HFFc6 (cell line): ENCODE measurements around the gene KRTAP9-1. TPM values are rescaled to one million over a fixed set of nuclear protein-coding genes. Genes with fewer than 3 reads are reported as not detected.
A peak's percentile ranks its signal among the peaks of the same experiment; 100 is the strongest.

Experiments
- DNase-seq: peaks from one replicate; pipeline ENCODE4 v3.0.0-alpha.2; 2018
- H3K27ac Mint-ChIP-seq: 2 replicates; pipeline ENCODE4 v1.8.0; 2020; ENCODE audit warnings: mild to moderate bottlenecking, mixed read lengths
- H3K27me3 Mint-ChIP-seq: 2 replicates; pipeline ENCODE4 v1.8.0; 2021; ENCODE audit warnings: mild to moderate bottlenecking, moderate library complexity, mixed read lengths; ENCODE audit not compliant: insufficient read depth
- H3K36me3 Mint-ChIP-seq: 2 replicates; pipeline ENCODE4 v1.8.0; 2021; ENCODE audit warnings: low read depth, mixed read lengths
- H3K4me1 Mint-ChIP-seq: 2 replicates; pipeline ENCODE4 v1.8.0; 2020; ENCODE audit warnings: low read depth, mixed read lengths
- H3K4me3 Mint-ChIP-seq: 2 replicates; pipeline ENCODE4 v1.8.0; 2020; ENCODE audit warnings: mild to moderate bottlenecking, moderate library complexity, mixed read lengths
- H3K9me3 Mint-ChIP-seq: 2 replicates; pipeline ENCODE4 v1.8.0; 2020; ENCODE audit warnings: mild to moderate bottlenecking, mixed read lengths
- CTCF ChIP-seq: fragments of 200-600 bp; sonication (generic); IDR thresholded peaks from 2 replicates; pipeline ENCODE4 v1.5.0; 2021; ENCODE audit warnings: antibody characterized with exemption, mild to moderate bottlenecking
- total RNA-seq, 6 experiments: library from RNA; stranded (reverse); fragmentation: NEBNext Ultra II Directional; extraction: Animal tissue kit (Norgen Biotek cat#: 25700); gene quantifications; 2 replicates in 1 of 6; 3 replicates in 5 of 6; pipeline ENCODE4 v1.2.3, GENCODE V29; 2021

KRTAP9-1 gene
- total RNA-seq, 6 experiments from 2014 or later: not detected

- no peak for DNase-seq
- no peak overlapping the region for H3K4me3 Mint-ChIP-seq
- no peak for TF ChIP-seq CTCF
- no peaks in the 10 kb centered on the region for H3K36me3 Mint-ChIP-seq
- H3K27ac Mint-ChIP-seq: no peak overlapping the region
- no peaks in the 10 kb centered on the region for H3K9me3 Mint-ChIP-seq
- peaks cover 1% of the 10 kb centered on the region; the same call in 1 of the 2 replicates for H3K27me3 Mint-ChIP-seq
- H3K4me1 Mint-ChIP-seq: peaks cover 34% of the 10 kb centered on the region
Observed at GRCh38 chr17:41176744-41177387, 12.8 kb upstream of the KRTAP9-1 start.

GRCh38 chr17:41177727-41178271 is 11.9 kb upstream of the KRTAP9-1 start, which contains the start of gene KRTAP4-2:
Gene KRTAP4-2, minus strand, starts transcription at chr17:41178221. Its CDS starts 57 bp downstream, at chr17:41178164.
- H3K27me3 Mint-ChIP-seq: peaks cover 1% of the 10 kb centered on the region; the same call in 1 of the 2 replicates
- no peak for DNase-seq
- no peaks in the 10 kb centered on the region for H3K36me3 Mint-ChIP-seq
- H3K4me3 Mint-ChIP-seq: no peak within 1 kb of the TSS
- H3K9me3 Mint-ChIP-seq: no peaks in the 10 kb centered on the region
- peaks cover 30% of the 10 kb centered on the region for H3K4me1 Mint-ChIP-seq
- H3K27ac Mint-ChIP-seq: peak within 1 kb of the TSS; percentile 68
- no peak for TF ChIP-seq CTCF

GRCh38 chr17:41178341-41178740 is 11.3 kb upstream of the KRTAP9-1 start:
- TF ChIP-seq CTCF: no peak
- no peaks in the 10 kb centered on the region for H3K9me3 Mint-ChIP-seq
- no peaks in the 10 kb centered on the region for H3K36me3 Mint-ChIP-seq
- H3K27ac Mint-ChIP-seq: peak overlapping the region; percentile 68
- peak; percentile 53 for DNase-seq
- H3K27me3 Mint-ChIP-seq: peaks cover 2% of the 10 kb centered on the region; the same call in 1 of the 2 replicates
- H3K4me1 Mint-ChIP-seq: peaks cover 30% of the 10 kb centered on the region
- H3K4me3 Mint-ChIP-seq: no peak overlapping the region

- DNase-seq: peak; percentile 15
- no peak for TF ChIP-seq CTCF
Observed at GRCh38 chr17:41178843-41179616, 10.7 kb upstream of the KRTAP9-1 start.

GRCh38 chr17:41184480-41184961 is 5.2 kb upstream of the KRTAP9-1 start, which contains the start of gene KRTAP4-1:
Gene KRTAP4-1, minus strand, starts transcription at chr17:41184911. Its CDS starts 57 bp downstream, at chr17:41184854.
- Mint-ChIP-seq H3K36me3 (no peaks in the 10 kb centered on the region), H3K27ac (no peak within 1 kb of the TSS), H3K4me3 (no peak within 1 kb of the TSS), H3K27me3 (peaks cover 12% of the 10 kb centered on the region), H3K9me3 (peaks cover 5% of the 10 kb centered on the region; the same call in 1 of the 2 replicates), H3K4me1 (peaks cover 15% of the 10 kb centered on the region)
- no peak for DNase-seq
- no peak for TF ChIP-seq CTCF

More at GRCh38 chr17:41178843-41179616, 10.7 kb upstream of the KRTAP9-1 start:
- peaks cover 30% of the 10 kb centered on the region for H3K4me1 Mint-ChIP-seq
- H3K27ac Mint-ChIP-seq: peak overlapping the region; percentile 68
- no peaks in the 10 kb centered on the region for H3K36me3 Mint-ChIP-seq
- peaks cover 1% of the 10 kb centered on the region; the same call in 1 of the 2 replicates for H3K27me3 Mint-ChIP-seq
- no peak overlapping the region for H3K4me3 Mint-ChIP-seq
- no peaks in the 10 kb centered on the region for H3K9me3 Mint-ChIP-seq
